Bladder microvascular endothelial cell (primary cell): Measurements from ENCODE around the gene DUS3L. TPM values are rescaled to one million over a fixed set of nuclear protein-coding genes. Genes with fewer than 3 reads are reported as not detected.

Source experiments
- total RNA-seq: library from RNA; depleted of rRNA; stranded (reverse); fragments of >200 nt; gene quantifications from 2 replicates; pipeline ENCODE4 v1.2.3, GENCODE V29; 2014

Gene DUS3L, protein sequence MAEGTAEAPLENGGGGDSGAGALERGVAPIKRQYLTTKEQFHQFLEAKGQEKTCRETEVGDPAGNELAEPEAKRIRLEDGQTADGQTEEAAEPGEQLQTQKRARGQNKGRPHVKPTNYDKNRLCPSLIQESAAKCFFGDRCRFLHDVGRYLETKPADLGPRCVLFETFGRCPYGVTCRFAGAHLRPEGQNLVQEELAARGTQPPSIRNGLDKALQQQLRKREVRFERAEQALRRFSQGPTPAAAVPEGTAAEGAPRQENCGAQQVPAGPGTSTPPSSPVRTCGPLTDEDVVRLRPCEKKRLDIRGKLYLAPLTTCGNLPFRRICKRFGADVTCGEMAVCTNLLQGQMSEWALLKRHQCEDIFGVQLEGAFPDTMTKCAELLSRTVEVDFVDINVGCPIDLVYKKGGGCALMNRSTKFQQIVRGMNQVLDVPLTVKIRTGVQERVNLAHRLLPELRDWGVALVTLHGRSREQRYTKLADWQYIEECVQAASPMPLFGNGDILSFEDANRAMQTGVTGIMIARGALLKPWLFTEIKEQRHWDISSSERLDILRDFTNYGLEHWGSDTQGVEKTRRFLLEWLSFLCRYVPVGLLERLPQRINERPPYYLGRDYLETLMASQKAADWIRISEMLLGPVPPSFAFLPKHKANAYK
- total RNA-seq, result 21.2 and 23.5 TPM in 2 replicates

DNA sequence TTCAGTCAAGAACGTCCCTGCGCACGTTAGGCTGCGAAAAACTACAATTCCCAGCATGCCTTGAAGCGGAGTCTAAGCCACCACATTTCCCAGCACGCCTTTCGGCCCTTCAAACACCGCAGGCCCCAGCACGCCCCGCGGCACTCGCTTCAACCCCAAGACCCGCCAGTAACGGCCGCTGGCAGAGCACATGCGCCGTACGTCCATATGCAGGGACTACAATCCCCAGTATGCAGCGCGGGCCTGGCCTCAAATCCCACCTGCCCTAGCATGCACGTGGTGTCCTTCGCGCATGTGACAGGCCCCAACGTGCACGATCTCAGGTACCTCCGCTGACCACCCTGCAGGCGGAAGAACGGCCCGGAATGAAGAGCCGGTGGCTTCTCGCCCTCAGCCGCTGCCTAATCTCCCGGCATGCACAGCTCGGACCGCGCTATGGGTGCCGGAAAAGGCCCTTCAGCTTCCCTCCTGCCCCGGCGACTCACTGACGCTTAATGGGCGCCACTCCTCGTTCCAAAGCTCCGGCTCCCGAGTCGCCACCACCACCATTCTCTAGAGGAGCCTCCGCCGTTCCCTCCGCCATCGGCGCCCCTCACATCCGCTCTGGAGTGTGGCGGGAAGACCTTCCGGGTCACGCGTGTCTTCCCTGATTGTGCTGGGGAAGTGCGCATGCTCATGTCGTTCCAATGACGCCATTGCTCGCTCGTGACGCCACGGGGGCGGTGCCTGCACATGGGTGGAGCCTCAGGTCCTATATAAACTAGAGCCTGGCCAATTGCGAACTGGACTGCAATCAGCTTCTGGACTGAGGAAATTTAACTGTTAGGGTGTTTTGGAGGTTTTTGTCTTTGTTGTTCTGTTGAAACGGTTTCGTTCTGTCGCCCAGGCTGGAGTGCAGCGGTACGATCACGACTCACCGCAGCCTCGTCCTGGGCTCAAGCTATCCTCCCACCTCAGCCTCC, at the start of gene DUS3L:
TSS of gene DUS3L (minus strand) at position 605 of the 962 bp plus-strand sequence. CDS start at position 583, 22 bp downstream.

DNA sequence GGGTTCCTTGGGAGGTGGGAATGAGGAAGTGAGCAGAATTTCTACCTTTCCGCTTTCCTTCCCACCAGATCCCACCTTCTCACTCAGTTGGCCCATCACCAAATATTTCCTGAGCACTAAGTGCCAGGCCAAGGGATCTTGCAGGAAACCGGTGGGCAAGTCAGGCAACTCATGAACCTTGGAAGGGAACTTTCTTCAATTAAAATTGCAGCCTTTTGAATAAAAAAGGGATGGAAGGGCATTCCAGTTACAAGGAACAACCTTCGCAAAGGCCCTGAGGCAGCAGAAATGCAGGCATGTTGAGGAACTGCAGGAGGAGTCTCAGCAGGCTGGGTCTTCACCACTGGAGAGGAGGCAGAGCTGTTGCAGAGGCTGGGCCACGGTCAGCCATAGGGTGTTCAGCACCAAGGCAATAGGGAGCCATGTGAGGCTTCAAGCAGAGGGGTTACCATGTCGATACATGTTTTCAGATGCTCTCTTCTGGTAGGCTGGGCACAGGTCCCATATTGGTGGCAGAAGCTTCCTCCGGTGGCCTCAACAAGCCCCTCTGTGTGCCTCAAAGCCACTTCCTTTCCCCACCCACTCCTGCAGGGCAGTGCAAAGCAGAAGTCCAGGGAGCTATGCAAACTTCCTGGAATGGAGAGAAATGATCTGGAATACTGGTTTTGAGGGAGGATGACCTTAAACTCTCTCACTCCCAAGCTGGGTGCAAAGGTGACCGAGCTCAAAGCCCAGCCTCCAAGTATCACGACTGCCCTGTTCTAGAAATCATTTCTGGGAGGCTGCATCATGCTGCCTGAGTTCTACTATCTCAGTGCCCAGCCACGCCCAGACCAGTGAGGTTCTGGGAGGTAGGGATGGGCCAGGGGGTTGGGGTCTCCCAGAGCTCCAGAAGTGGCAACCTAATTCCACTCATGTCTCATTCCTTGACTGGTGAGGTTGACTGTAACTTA, 48.4 kb upstream of the DUS3L start, which contains the start of gene FUT6:
TSS of gene FUT6 (minus strand) at position 638 of the 953 bp plus-strand sequence. CDS start 7,135 bp downstream, outside the sequence.

DNA sequence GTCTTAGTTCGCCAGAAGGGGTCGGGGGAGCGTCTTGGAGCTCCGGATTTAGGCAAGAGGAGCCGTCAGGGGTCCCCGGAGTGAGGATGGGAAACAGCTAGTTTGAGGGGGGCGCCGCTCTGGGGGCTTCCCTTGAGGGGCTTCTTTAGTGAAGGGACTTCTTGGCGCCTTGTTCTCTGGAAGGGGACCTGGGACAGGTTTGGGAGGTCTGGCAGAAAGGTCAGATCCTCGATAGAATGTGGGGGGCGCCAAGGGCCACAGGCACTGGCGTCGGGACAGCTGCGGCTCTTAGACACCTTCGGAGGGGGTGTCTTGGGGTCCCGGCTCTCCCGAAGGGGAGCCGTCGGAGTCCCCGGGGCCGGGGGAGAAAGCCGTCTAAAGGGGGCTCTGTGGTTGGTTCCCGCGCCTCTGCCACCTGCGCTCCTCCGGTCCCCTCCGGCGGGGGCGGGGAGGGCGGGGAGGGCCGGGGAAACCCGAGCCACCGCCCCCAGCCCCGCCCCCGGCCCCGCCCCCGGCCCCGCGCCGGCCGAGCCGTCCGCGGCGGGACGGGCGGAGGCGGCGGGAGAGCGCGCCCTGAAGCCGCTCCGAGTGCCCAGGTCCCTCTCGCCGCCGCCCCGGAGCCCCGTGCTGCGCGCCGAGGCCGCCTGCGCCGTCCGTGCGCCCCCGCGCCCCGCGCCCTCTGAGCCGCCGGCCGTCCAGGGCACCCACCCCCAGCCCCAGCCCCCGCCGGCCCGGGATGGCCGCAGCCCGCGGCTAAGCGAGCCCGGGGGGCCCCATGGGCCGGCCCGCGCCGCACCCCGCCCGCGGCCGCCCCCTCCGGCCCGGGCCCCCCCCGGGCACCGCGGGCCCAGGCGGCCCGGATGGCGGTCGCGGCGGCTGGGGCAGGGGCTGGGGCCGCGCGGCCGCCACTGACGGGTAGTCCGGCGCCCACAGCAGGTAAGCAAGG, 13.8 kb upstream of the DUS3L start, which contains the start of gene NRTN:
TSS of gene NRTN (plus strand) at position 552 of the 946 bp plus-strand sequence. CDS start 19,099 bp downstream, outside the sequence.

DNA sequence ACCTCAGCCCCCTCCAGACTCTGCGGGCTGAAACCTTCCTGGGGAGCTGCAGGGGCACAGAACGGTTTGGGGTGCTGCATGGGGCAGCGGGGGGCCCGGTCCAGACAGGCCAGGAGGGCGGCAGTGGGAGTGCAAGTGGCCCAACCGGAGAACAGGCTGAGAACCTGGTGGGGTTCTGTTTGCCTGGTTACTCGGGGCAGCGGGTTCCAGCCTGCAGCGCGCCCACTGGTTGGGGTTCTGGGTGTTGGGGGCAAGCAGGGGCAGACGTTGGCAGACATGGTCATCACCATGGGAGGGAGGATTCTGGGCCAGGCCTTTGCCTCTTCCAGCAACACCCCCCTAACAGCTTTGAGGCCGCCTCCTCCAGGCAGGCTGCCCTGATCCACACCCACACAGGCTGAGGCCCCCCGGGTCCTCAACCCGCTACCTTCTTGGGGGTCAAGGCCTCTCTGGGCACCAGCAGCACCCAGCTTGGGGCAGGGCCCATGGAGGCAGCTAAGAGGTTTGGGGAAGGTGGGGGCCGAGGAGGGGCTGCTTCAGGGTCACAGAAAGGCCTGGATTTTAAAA, 6.3 kb downstream of the DUS3L start, which contains the start of gene PRR22:
TSS of gene PRR22 (minus strand) at position 166 of the 567 bp plus-strand sequence. CDS start at position 80, 86 bp downstream.

Other genes starting within 250 kb of the DUS3L start
- 0.06 TPM in 1 of 2 replicates, not detected in the other for gene TINCR, start 223.2 kb downstream of the DUS3L start, total RNA-seq
- 21.0 and 59.6 TPM in 2 replicates for gene SAFB2, start 168.4 kb downstream of the DUS3L start, total RNA-seq
- gene SAFB, start 168.1 kb downstream of the DUS3L start, total RNA-seq, result 44.5 and 85.1 TPM in 2 replicates
- 23.2 and 39.2 TPM in 2 replicates for gene MICOS13, start 110.6 kb downstream of the DUS3L start, total RNA-seq
- gene HSD11B1L, start 110.1 kb downstream of the DUS3L start, total RNA-seq, result 6.3 and 8.1 TPM in 2 replicates
- gene RPL36, start 100.9 kb downstream of the DUS3L start, total RNA-seq, result 360 and 493 TPM in 2 replicates
- 58.9 and 92.1 TPM in 2 replicates for gene LONP1, start 71.0 kb downstream of the DUS3L start, total RNA-seq
- gene CATSPERD, start 70.5 kb downstream of the DUS3L start, total RNA-seq, result not detected in 2 replicates
- gene PRR22, start 6.4 kb downstream of the DUS3L start, total RNA-seq, result 0.13 and 0.32 TPM in 2 replicates
- 0.25 and 0.32 TPM in 2 replicates for gene NRTN, start 13.9 kb upstream of the DUS3L start, total RNA-seq
- not detected in 2 replicates for gene FUT6, start 48.5 kb upstream of the DUS3L start, total RNA-seq
- gene FUT3, start 60.3 kb upstream of the DUS3L start, total RNA-seq, result not detected in 2 replicates
- not detected in 2 replicates for gene FUT5, start 79.4 kb upstream of the DUS3L start, total RNA-seq
- 193 and 269 TPM in 2 replicates for gene NDUFA11, start 112.6 kb upstream of the DUS3L start, total RNA-seq
- 3.7 and 5.8 TPM in 2 replicates for gene VMAC, start 113.7 kb upstream of the DUS3L start, total RNA-seq
- gene CAPS, start 123.1 kb upstream of the DUS3L start, total RNA-seq, result 1.9 and 3.5 TPM in 2 replicates
- gene RANBP3, start 187.0 kb upstream of the DUS3L start, total RNA-seq, result 25.1 and 41.5 TPM in 2 replicates